MM.1S (cell line): ENCODE data around the gene RABL6.
A peak's percentile ranks its signal among the peaks of the same experiment; 100 is the strongest.

Experiments used
- DNase-seq: peaks from one replicate; pipeline ENCODE4 v3.0.0-alpha.2; 2015
- H2AFZ ChIP-seq: fragments of 300-600 bp; sonication (generic); 2 replicates; pipeline ENCODE4 v1.6.0; 2016; ENCODE audit warnings: antibody characterized with exemption, low read length
- H3F3A ChIP-seq: fragments of 300-600 bp; sonication (generic); 2 replicates; pipeline ENCODE4 v1.6.1; 2016; ENCODE audit warnings: mild to moderate bottlenecking, antibody characterized with exemption, low read length, moderate library complexity, mixed read lengths; ENCODE audit not compliant: insufficient read depth
- H3K27ac ChIP-seq: fragments of 300-600 bp; sonication (generic); 2 replicates; pipeline ENCODE4 v1.5.1; 2016; ENCODE audit warnings: mild to moderate bottlenecking, low read length
- H3K27me3 ChIP-seq: fragments of 300-600 bp; sonication (generic); replicated peaks from 2 replicates; pipeline ENCODE4 v1.6.0; 2016; ENCODE audit warnings: low read length; ENCODE audit not compliant: insufficient read depth
- H3K36me3 ChIP-seq: fragments of 300-600 bp; sonication (generic); replicated peaks from 2 replicates; pipeline ENCODE4 v1.6.1; 2016; ENCODE audit warnings: mild to moderate bottlenecking, low read length, mixed read lengths; ENCODE audit not compliant: insufficient read depth
- H3K4me1 ChIP-seq: fragments of 300-600 bp; sonication (generic); 2 replicates; pipeline ENCODE4 v1.6.1; 2016; ENCODE audit warnings: low read length, mixed read lengths
- H3K4me2 ChIP-seq: fragments of 300-600 bp; sonication (generic); 2 replicates; pipeline ENCODE4 v1.6.0; 2016; ENCODE audit warnings: low read depth, low read length
- H3K4me3 ChIP-seq: fragments of 300-600 bp; sonication (generic); 2 replicates; pipeline ENCODE4 v1.5.1; 2016; ENCODE audit warnings: low read length, mixed read lengths
- H3K79me2 ChIP-seq: fragments of 300-600 bp; sonication (generic); 2 replicates; pipeline ENCODE4 v1.6.1; 2016; ENCODE audit warnings: mixed run types, low read length, mixed read lengths
- H3K9ac ChIP-seq: fragments of 300-600 bp; sonication (generic); 2 replicates; pipeline ENCODE4 v1.6.1; 2016; ENCODE audit warnings: low read length, mixed read lengths
- H3K9me2 ChIP-seq: fragments of 300-600 bp; sonication (generic); replicated peaks from 2 replicates; pipeline ENCODE4 v1.6.1; 2016; ENCODE audit warnings: mild to moderate bottlenecking, low read length, mixed read lengths; ENCODE audit not compliant: insufficient read depth
- H3K9me3 ChIP-seq: fragments of 300-600 bp; sonication (generic); replicated peaks from 2 replicates; pipeline ENCODE4 v1.6.1; 2016; ENCODE audit warnings: mild to moderate bottlenecking, low read length, mixed read lengths; ENCODE audit not compliant: insufficient read depth
- H4K20me1 ChIP-seq: fragments of 300-600 bp; sonication (generic); 2 replicates; pipeline ENCODE4 v1.6.1; 2016; ENCODE audit warnings: mild to moderate bottlenecking, low read length, moderate library complexity, mixed read lengths; ENCODE audit not compliant: insufficient read depth
- CTCF ChIP-seq: fragments of 300-600 bp; sonication (generic); IDR thresholded peaks from 2 replicates; pipeline ENCODE4 v1.5.1; 2016; ENCODE audit warnings: antibody characterized with exemption, low read length, mixed read lengths
- EZH2 ChIP-seq: fragments of 300-600 bp; sonication (generic); optimal IDR thresholded peaks from 2 replicates; pipeline ENCODE3; 2017; ENCODE audit warnings: low read depth, mild to moderate bottlenecking, antibody characterized with exemption, low read length, mixed read lengths
- EZH2phosphoT487 ChIP-seq: fragments of 300-600 bp; sonication (generic); IDR thresholded peaks from 2 replicates; pipeline ENCODE4 v1.6.1; 2018; ENCODE audit warnings: antibody characterized with exemption, low read length

Gene RABL6

GRCh38 chr9:136775191-136775590 lies 32.6 kb upstream of the RABL6 start:
- no peak overlapping the region for H2AFZ ChIP-seq

GRCh38 chr9:136776947-136777346 lies 30.8 kb upstream of the RABL6 start:
- Histone ChIP-seq H2AFZ (peak overlapping the region; percentile 89), H3K36me3 (no peaks in the 10 kb centered on the region), H3K4me2 (peak overlapping the region; percentile 82), H3K4me1 (peaks cover 11% of the 10 kb centered on the region), H3K79me2 (no peaks in the 10 kb centered on the region), H3K9me3 (no peaks in the 10 kb centered on the region), H3K9ac (no peak overlapping the region; the same call in 1 of the 2 replicates), H4K20me1 (no peaks in the 10 kb centered on the region), H3K27me3 (peaks cover 47% of the 10 kb centered on the region), H3K9me2 (no peaks in the 10 kb centered on the region), H3F3A (0 out of 2 replicates have a peak, but pooled peaks cover 4% of the 10 kb centered on the region), H3K27ac (no peak overlapping the region), H3K4me3 (peak overlapping the region; percentile 53)
- no peak for DNase-seq
- TF ChIP-seq EZH2, result no peak
- TF ChIP-seq CTCF, result no peak
- TF ChIP-seq EZH2phosphoT487, result no peak

More at GRCh38 chr9:136775191-136775590, 32.6 kb upstream of the RABL6 start:
- Histone ChIP-seq H4K20me1 (no peaks in the 10 kb centered on the region), H3K27ac (no peak overlapping the region), H3F3A (0 out of 2 replicates have a peak, but pooled peaks cover 4% of the 10 kb centered on the region), H3K79me2 (no peaks in the 10 kb centered on the region), H3K4me2 (no peak overlapping the region), H3K9me3 (no peaks in the 10 kb centered on the region), H3K4me3 (no peak overlapping the region), H3K4me1 (peaks cover 11% of the 10 kb centered on the region), H3K9ac (no peak overlapping the region), H3K9me2 (no peaks in the 10 kb centered on the region), H3K36me3 (no peaks in the 10 kb centered on the region), H3K27me3 (peaks cover 42% of the 10 kb centered on the region)
- TF ChIP-seq EZH2 (no peak), CTCF (no peak), EZH2phosphoT487 (no peak)
- no peak for DNase-seq

- H3K9me3 ChIP-seq, result no peaks in the 10 kb centered on the region
- DNase-seq, result peak; percentile 45
- peaks cover 11% of the 10 kb centered on the region for H3K4me1 ChIP-seq
- no peaks in the 10 kb centered on the region for H4K20me1 ChIP-seq
- no peaks in the 10 kb centered on the region for H3K79me2 ChIP-seq
- peak overlapping the region; percentile 89 for H2AFZ ChIP-seq
- no peaks in the 10 kb centered on the region for H3K36me3 ChIP-seq
- peak overlapping the region; percentile 82 for H3K4me2 ChIP-seq
- H3K9ac ChIP-seq, result no peak overlapping the region; the same call in 1 of the 2 replicates
- peaks cover 47% of the 10 kb centered on the region for H3K27me3 ChIP-seq
- no peak overlapping the region for H3K27ac ChIP-seq
- H3K9me2 ChIP-seq, result no peaks in the 10 kb centered on the region
- H3F3A ChIP-seq, result 0 out of 2 replicates have a peak, but pooled peaks cover 4% of the 10 kb centered on the region
- TF ChIP-seq EZH2 (no peak), EZH2phosphoT487 (no peak), CTCF (no peak)
- H3K4me3 ChIP-seq, result peak overlapping the region; percentile 53
Observed at GRCh38 chr9:136777359-136777758, 30.4 kb upstream of the RABL6 start.
